ENCODE measurements around the gene RPS27L.

The RPS27L gene

GRCh38 chr15:63197626-63198025, 40.3 kb upstream of the RPS27L start:
- Histone ChIP-seq H3K9ac (ENCODE audit: low read length) (no peak overlapping the region), H3K36me3 (replicated peaks; ENCODE audit: insufficient read depth, low read length) (no peaks in the 10 kb centered on the region), H3K9me2 (replicated peaks; ENCODE audit: insufficient read depth, low read length) (no peaks in the 10 kb centered on the region), H2AFZ (ENCODE audit: low read length) (no peak overlapping the region), H3K27ac (ENCODE audit: low read length) (no peak overlapping the region), H3K79me2 (ENCODE audit: low read length) (peaks cover 83% of the 10 kb centered on the region), H3K4me2 (ENCODE audit: low read depth, low read length) (no peak overlapping the region), H4K20me1 (ENCODE audit: insufficient read depth, low read length) (no peaks in the 10 kb centered on the region), H3F3A (ENCODE audit: insufficient read depth, low read length) (peaks cover 7% of the 10 kb centered on the region), H3K4me3 (ENCODE audit: low read length) (no peak overlapping the region), H3K9me3 (replicated peaks; ENCODE audit: insufficient read depth, low read length) (no peaks in the 10 kb centered on the region), H3K27me3 (replicated peaks; ENCODE audit: insufficient read depth, low read length) (no peaks in the 10 kb centered on the region), H3K4me1 (ENCODE audit: low read length) (peaks cover 19% of the 10 kb centered on the region)
- TF ChIP-seq EZH2phosphoT487 (IDR thresholded peaks at IDR 0.05; ENCODE audit: low read length) (no peak), CTCF (IDR thresholded peaks at IDR 0.05; ENCODE audit: low read length) (no peak), EZH2 (optimal IDR thresholded peaks at IDR 0.05; ENCODE audit: low read depth, low read length) (no peak)
- DNase-seq, result no peak

- no peaks in the 10 kb centered on the region for H4K20me1 ChIP-seq (ENCODE audit: insufficient read depth, low read length)
- no peak overlapping the region for H3K27ac ChIP-seq (ENCODE audit: low read length)
- no peak overlapping the region for H3K4me3 ChIP-seq (ENCODE audit: low read length)
- no peaks in the 10 kb centered on the region for H3K36me3 ChIP-seq (replicated peaks; ENCODE audit: insufficient read depth, low read length)
- no peaks in the 10 kb centered on the region for H3K9me3 ChIP-seq (replicated peaks; ENCODE audit: insufficient read depth, low read length)
- peaks cover 83% of the 10 kb centered on the region for H3K79me2 ChIP-seq (ENCODE audit: low read length)
- H3K9ac ChIP-seq (ENCODE audit: low read length), result no peak overlapping the region
- H3K4me1 ChIP-seq (ENCODE audit: low read length), result peaks cover 24% of the 10 kb centered on the region
- H3K27me3 ChIP-seq (replicated peaks; ENCODE audit: insufficient read depth, low read length), result no peaks in the 10 kb centered on the region
- no peak overlapping the region for H2AFZ ChIP-seq (ENCODE audit: low read length)
- TF ChIP-seq CTCF (IDR thresholded peaks at IDR 0.05; ENCODE audit: low read length) (no peak), EZH2phosphoT487 (IDR thresholded peaks at IDR 0.05; ENCODE audit: low read length) (no peak), EZH2 (optimal IDR thresholded peaks at IDR 0.05; ENCODE audit: low read depth, low read length) (no peak)
- no peaks in the 10 kb centered on the region for H3K9me2 ChIP-seq (replicated peaks; ENCODE audit: insufficient read depth, low read length)
- no peak for DNase-seq
- peaks cover 15% of the 10 kb centered on the region for H3F3A ChIP-seq (ENCODE audit: insufficient read depth, low read length)
- H3K4me2 ChIP-seq (ENCODE audit: low read depth, low read length), result no peak overlapping the region
These were observed 39.6 kb upstream of the RPS27L start for GRCh38 chr15:63196842-63197241.

GRCh38 chr15:63195569-63196015, 38.3 kb upstream of the RPS27L start:
- Histone ChIP-seq H3K36me3 (replicated peaks; ENCODE audit: insufficient read depth, low read length) (no peaks in the 10 kb centered on the region), H3K4me1 (ENCODE audit: low read length) (peaks cover 36% of the 10 kb centered on the region), H3F3A (ENCODE audit: insufficient read depth, low read length) (peaks cover 27% of the 10 kb centered on the region), H3K27me3 (replicated peaks; ENCODE audit: insufficient read depth, low read length) (no peaks in the 10 kb centered on the region), H3K27ac (ENCODE audit: low read length) (no peak overlapping the region), H3K9me2 (replicated peaks; ENCODE audit: insufficient read depth, low read length) (no peaks in the 10 kb centered on the region), H4K20me1 (ENCODE audit: insufficient read depth, low read length) (no peaks in the 10 kb centered on the region), H3K4me2 (ENCODE audit: low read depth, low read length) (no peak overlapping the region), H3K4me3 (ENCODE audit: low read length) (no peak overlapping the region), H3K9ac (ENCODE audit: low read length) (no peak overlapping the region), H3K79me2 (ENCODE audit: low read length) (peaks cover 83% of the 10 kb centered on the region), H3K9me3 (replicated peaks; ENCODE audit: insufficient read depth, low read length) (no peaks in the 10 kb centered on the region), H2AFZ (ENCODE audit: low read length) (no peak overlapping the region)
- DNase-seq, result no peak
- TF ChIP-seq EZH2 (optimal IDR thresholded peaks at IDR 0.05; ENCODE audit: low read depth, low read length) (no peak), EZH2phosphoT487 (IDR thresholded peaks at IDR 0.05; ENCODE audit: low read length) (no peak), CTCF (IDR thresholded peaks at IDR 0.05; ENCODE audit: low read length) (no peak)

Data from MM.1S (cell line).